CD4-positive, alpha-beta T cell (primary cell): ENCODE results near the gene GLRA3. TPM values are rescaled to one million over a fixed set of nuclear protein-coding genes. Genes with fewer than 3 reads are reported as not detected.
A peak's percentile ranks its signal among the peaks of the same experiment; 100 is the strongest.

Experiments
- ATAC-seq: fragments of 200-7000 bp; cut with Tn5 transposase; one replicate; pipeline ENCODE4 v1.10.0; 2022; ENCODE audit warnings: mild to moderate bottlenecking; ENCODE audit not compliant: poor library complexity
- CTCF ChIA-PET: fragments of 350-600 bp; sonication (Branson Sonifier 250); formaldehyde crosslinking; loops from one replicate; lab custom pipeline; 2021; ENCODE audit warnings: antibody characterized with exemption, inconsistent platforms; lab: Charles Lee
- POLR2A ChIA-PET: fragments of 350-600 bp; sonication (Branson Sonifier 250); formaldehyde crosslinking; loops from one replicate; lab custom pipeline; 2021; ENCODE audit warnings: antibody characterized with exemption, inconsistent platforms; lab: Charles Lee
- DNase-seq, 14 experiments: peaks; one replicate each; pipeline ENCODE4 v3.0.0-alpha.2; 2013 to 2020; ENCODE audit warnings: mixed read lengths in 2 of 14
- H3K27ac ChIP-seq, 2 donors: one replicate each; pipeline versions ENCODE4 v1.5.1 to v1.7.0; 2013; ENCODE audit warnings: low read length in 2 of 2, low read depth in 1 of 2, mild to moderate bottlenecking in 1 of 2
- H3K27me3 ChIP-seq, 2 experiments: 1 replicate in 1 of 2; 2 replicates in 1 of 2; pipeline versions ENCODE4 v1.6.1 to v1.7.0; 2013; ENCODE audit warnings: low read length in 2 of 2, control low read depth in 1 of 2, mild to moderate bottlenecking in 1 of 2, moderate library complexity in 1 of 2; ENCODE audit not compliant: insufficient read depth in 2 of 2, control insufficient read depth in 1 of 2
- H3K36me3 ChIP-seq: one replicate; pipeline ENCODE4 v1.6.1; 2013; ENCODE audit warnings: low read length, control low read depth; ENCODE audit not compliant: insufficient read depth
- H3K4me1 ChIP-seq: one replicate; pipeline ENCODE4 v1.6.1; 2013; ENCODE audit warnings: low read length, control low read depth; ENCODE audit not compliant: insufficient read depth
- H3K4me3 ChIP-seq: one replicate; pipeline ENCODE4 v1.5.1; 2013; ENCODE audit warnings: mild to moderate bottlenecking, low read length, moderate library complexity
- H3K9me3 ChIP-seq, 2 experiments: 1 replicate in 1 of 2; 2 replicates in 1 of 2; pipeline versions ENCODE4 v1.6.1 to v1.7.0; 2013; ENCODE audit warnings: low read length in 2 of 2, mild to moderate bottlenecking in 2 of 2, control low read depth in 1 of 2, moderate library complexity in 1 of 2; ENCODE audit not compliant: control insufficient read depth in 1 of 2, insufficient read depth in 1 of 2
- H3K27ac Mint-ChIP-seq: one replicate; pipeline ENCODE4 v1.8.0; 2020; ENCODE audit warnings: mixed read lengths
- H3K27me3 Mint-ChIP-seq: one replicate; pipeline ENCODE4 v1.8.0; 2021; ENCODE audit warnings: mixed read lengths
- H3K36me3 Mint-ChIP-seq: one replicate; pipeline ENCODE4 v1.8.0; 2021; ENCODE audit warnings: low read depth, mixed read lengths
- H3K4me1 Mint-ChIP-seq: one replicate; pipeline ENCODE4 v1.8.0; 2021; ENCODE audit warnings: low read depth, mixed read lengths
- H3K4me3 Mint-ChIP-seq: one replicate; pipeline ENCODE4 v1.8.0; 2020; ENCODE audit warnings: mild to moderate bottlenecking, mixed read lengths
- H3K9me3 Mint-ChIP-seq: one replicate; pipeline ENCODE4 v1.8.0; 2020; ENCODE audit warnings: mixed read lengths
- intact Hi-C, 2 experiments: fragments of 100-400 bp; cut with DNase I in 1 of 2; cut with micrococcal nuclease in 1 of 2; formaldehyde crosslinking; loops; one replicate each; pipeline versions ENCODE4 v1.15.1 to v1.9.0; 2023 to 2025; cut with DNase I, micrococcal nuclease
- total RNA-seq, 174 experiments: library from RNA in 2 of 174; stranded (reverse) in 2 of 174; gene quantifications; one replicate each; pipeline ENCODE4 v1.2.3 and lab custom pipeline; 2021 to 2026
- TF ChIP-seq, protein P1 (sequence below): fragments of 200-600 bp; IDR thresholded peaks from one replicate; pipeline ENCODE4 v1.8.0; 2022; ENCODE audit warnings: antibody characterized with exemption, mild to moderate bottlenecking

Gene GLRA3
- total RNA-seq, 2 experiments from 2014 or later = not detected

DNA sequence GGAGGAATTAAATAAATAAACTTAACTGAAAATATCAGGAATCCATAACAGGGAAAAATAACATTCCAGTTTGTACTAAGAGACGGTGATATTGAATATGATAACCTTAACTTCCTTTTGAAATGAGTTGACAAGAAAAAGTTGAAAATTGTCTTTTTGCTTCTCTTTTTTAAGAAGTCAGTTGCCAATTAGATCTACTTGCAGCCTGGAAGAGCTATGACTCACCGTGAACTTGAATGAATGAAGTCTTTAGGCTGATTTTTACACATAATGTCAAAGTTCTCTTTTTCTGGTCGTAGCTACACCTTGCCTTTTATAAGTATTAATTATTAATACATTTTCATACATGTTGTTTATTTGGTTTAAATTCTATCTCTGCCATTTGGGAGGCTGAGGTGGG lies 212.4 kb downstream of the GLRA3 start:
- Mint-ChIP-seq H3K4me1 (no peaks in the 10 kb centered on the region), H3K4me3 (no peak overlapping the region), H3K9me3 (peaks cover 6% of the 10 kb centered on the region), H3K27ac (no peak overlapping the region), H3K27me3 (no peaks in the 10 kb centered on the region), H3K36me3 (no peaks in the 10 kb centered on the region)
- Histone ChIP-seq H3K27ac (no peak overlapping the region), H3K27me3 (no peaks in the 10 kb centered on the region), H3K9me3 (peaks cover 0 to 2% of the 10 kb centered on the region in 2 experiments), H3K4me1 (no peaks in the 10 kb centered on the region), H3K36me3 (no peaks in the 10 kb centered on the region), H3K4me3 (no peak overlapping the region)
- ChIA-PET CTCF (no interaction called here), POLR2A (no interaction called here)
- intact Hi-C loops = no loop called here
- ATAC-seq = no peak
- DNase-seq = peak in 2 of 14 experiments; percentile 16 to 21
- TF ChIP-seq, protein P1, sequence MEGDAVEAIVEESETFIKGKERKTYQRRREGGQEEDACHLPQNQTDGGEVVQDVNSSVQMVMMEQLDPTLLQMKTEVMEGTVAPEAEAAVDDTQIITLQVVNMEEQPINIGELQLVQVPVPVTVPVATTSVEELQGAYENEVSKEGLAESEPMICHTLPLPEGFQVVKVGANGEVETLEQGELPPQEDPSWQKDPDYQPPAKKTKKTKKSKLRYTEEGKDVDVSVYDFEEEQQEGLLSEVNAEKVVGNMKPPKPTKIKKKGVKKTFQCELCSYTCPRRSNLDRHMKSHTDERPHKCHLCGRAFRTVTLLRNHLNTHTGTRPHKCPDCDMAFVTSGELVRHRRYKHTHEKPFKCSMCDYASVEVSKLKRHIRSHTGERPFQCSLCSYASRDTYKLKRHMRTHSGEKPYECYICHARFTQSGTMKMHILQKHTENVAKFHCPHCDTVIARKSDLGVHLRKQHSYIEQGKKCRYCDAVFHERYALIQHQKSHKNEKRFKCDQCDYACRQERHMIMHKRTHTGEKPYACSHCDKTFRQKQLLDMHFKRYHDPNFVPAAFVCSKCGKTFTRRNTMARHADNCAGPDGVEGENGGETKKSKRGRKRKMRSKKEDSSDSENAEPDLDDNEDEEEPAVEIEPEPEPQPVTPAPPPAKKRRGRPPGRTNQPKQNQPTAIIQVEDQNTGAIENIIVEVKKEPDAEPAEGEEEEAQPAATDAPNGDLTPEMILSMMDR = no peak

DNA sequence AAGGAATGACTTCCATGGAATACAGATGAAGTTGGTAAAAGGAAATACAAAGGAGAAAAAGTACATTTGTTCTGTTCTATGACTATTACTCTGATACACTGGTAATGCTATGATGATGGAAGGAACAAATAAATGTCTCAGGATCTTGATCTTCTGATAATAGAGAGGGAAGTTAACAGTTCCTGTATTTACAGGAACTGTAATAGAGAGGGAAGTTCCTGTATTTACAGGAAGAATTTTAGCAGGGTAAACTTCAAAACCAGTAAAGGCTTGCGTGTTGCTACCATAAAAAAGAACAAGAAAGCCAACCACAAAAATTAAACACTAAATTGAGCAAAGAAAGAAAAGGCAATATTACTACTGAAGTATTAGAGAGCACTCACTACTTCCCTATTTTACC lies 215.1 kb downstream of the GLRA3 start:
- Histone ChIP-seq H3K27me3 (no peaks in the 10 kb centered on the region), H3K9me3 (peaks cover 0 to 7% of the 10 kb centered on the region in 2 experiments), H3K36me3 (no peaks in the 10 kb centered on the region), H3K4me3 (no peak overlapping the region), H3K4me1 (no peaks in the 10 kb centered on the region), H3K27ac (no peak overlapping the region)
- Mint-ChIP-seq H3K27me3 (no peaks in the 10 kb centered on the region), H3K9me3 (peaks cover 6% of the 10 kb centered on the region), H3K4me1 (no peaks in the 10 kb centered on the region), H3K4me3 (no peak overlapping the region), H3K27ac (no peak overlapping the region), H3K36me3 (no peaks in the 10 kb centered on the region)
- intact Hi-C loops = no loop called here
- TF ChIP-seq, protein P1 = no peak
- ATAC-seq = no peak
- no peak for DNase-seq
- ChIA-PET POLR2A (no interaction called here), CTCF (no interaction called here)

DNA sequence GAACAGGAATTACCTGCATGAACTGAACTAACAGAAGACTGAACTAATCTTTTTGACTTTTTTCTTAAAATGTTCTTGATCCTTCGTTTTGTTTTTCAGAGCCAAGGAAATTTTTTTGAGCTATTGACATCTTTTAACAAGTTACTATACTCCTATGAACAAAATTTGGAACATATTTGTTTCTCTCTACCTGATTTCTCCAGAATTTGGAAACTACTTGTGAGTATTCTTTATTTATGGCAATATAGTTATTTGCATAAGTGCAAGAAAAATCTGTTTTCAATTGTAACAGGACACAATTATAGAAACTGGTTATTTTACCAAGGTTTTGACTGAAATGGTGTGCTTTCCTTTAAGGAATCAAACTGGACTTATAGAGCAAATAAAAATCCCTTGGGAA lies 217.3 kb downstream of the GLRA3 start:
- TF ChIP-seq, protein P1 = no peak
- POLR2A ChIA-PET = no interaction called here
- Mint-ChIP-seq H3K36me3 (no peaks in the 10 kb centered on the region), H3K4me1 (no peaks in the 10 kb centered on the region), H3K9me3 (peaks cover 6% of the 10 kb centered on the region), H3K27ac (no peak overlapping the region), H3K4me3 (no peak overlapping the region), H3K27me3 (no peaks in the 10 kb centered on the region)
- H3K27me3 ChIP-seq = no peaks in the 10 kb centered on the region
- peaks cover 0 to 7% of the 10 kb centered on the region in 2 experiments for H3K9me3 ChIP-seq
- H3K4me1 ChIP-seq = no peaks in the 10 kb centered on the region
- no peaks in the 10 kb centered on the region for H3K36me3 ChIP-seq
- no peak overlapping the region for H3K27ac ChIP-seq
- CTCF ChIA-PET = no interaction called here
- no peak overlapping the region for H3K4me3 ChIP-seq
- no peak for DNase-seq
- ATAC-seq = no peak
- intact Hi-C loops = no loop called here
